HFFc6 (cell line): ENCODE measurements around the gene BRD4. TPM values are rescaled to one million over a fixed set of nuclear protein-coding genes. Genes with fewer than 3 reads are reported as not detected.
"Not testable (repeated sequence)": the region's sequence is repeated elsewhere in the genome, so short reads cannot be mapped to it uniquely, and the experiment has no call there.

Source experiments
- DNase-seq: peaks from one replicate; pipeline ENCODE4 v3.0.0-alpha.2; 2018
- H3K27ac Mint-ChIP-seq: 2 replicates; pipeline ENCODE4 v1.8.0; 2020; ENCODE audit warnings: mild to moderate bottlenecking, mixed read lengths
- H3K27me3 Mint-ChIP-seq: 2 replicates; pipeline ENCODE4 v1.8.0; 2021; ENCODE audit warnings: mild to moderate bottlenecking, moderate library complexity, mixed read lengths; ENCODE audit not compliant: insufficient read depth
- H3K36me3 Mint-ChIP-seq: 2 replicates; pipeline ENCODE4 v1.8.0; 2021; ENCODE audit warnings: low read depth, mixed read lengths
- H3K4me1 Mint-ChIP-seq: 2 replicates; pipeline ENCODE4 v1.8.0; 2020; ENCODE audit warnings: low read depth, mixed read lengths
- H3K4me3 Mint-ChIP-seq: 2 replicates; pipeline ENCODE4 v1.8.0; 2020; ENCODE audit warnings: mild to moderate bottlenecking, moderate library complexity, mixed read lengths
- H3K9me3 Mint-ChIP-seq: 2 replicates; pipeline ENCODE4 v1.8.0; 2020; ENCODE audit warnings: mild to moderate bottlenecking, mixed read lengths
- CTCF ChIP-seq: fragments of 200-600 bp; sonication (generic); IDR thresholded peaks from 2 replicates; pipeline ENCODE4 v1.5.0; 2021; ENCODE audit warnings: antibody characterized with exemption, mild to moderate bottlenecking
- total RNA-seq, 6 experiments: library from RNA; stranded (reverse); fragmentation: NEBNext Ultra II Directional; extraction: Animal tissue kit (Norgen Biotek cat#: 25700); gene quantifications; 2 replicates in 1 of 6; 3 replicates in 5 of 6; pipeline ENCODE4 v1.2.3, GENCODE V29; 2021

BRD4 gene
- total RNA-seq, 6 experiments from 2014 or later, result 74.9 to 85.2 (median 81.5) TPM

DNA sequence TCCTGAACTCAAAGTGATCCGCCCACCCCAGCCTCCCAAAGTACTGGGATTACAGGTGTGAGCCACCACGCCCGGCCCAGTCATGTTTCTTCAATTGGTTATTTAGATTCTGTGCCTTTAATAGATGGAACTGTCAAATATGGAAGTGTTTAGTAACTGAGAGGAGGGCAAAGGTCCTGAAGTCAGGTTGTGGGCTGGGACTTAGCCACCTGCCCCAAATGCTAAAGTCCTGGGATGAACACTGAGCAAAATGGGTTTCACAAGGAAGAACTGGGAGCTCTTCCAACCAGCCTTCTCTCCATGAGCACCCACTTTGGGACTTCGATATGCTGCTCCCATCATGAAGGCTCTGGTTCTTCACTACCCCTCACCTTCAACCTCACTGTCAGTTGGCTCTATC is 25.6 kb upstream of the BRD4 start:
- no peak for DNase-seq
- H3K9me3 Mint-ChIP-seq, result no peaks in the 10 kb centered on the region
- TF ChIP-seq CTCF, result no peak
- no peak overlapping the region for H3K4me3 Mint-ChIP-seq
- H3K36me3 Mint-ChIP-seq, result peaks cover 33% of the 10 kb centered on the region
- no peak overlapping the region for H3K27ac Mint-ChIP-seq
- peaks cover 2% of the 10 kb centered on the region for H3K27me3 Mint-ChIP-seq
- H3K4me1 Mint-ChIP-seq, result peaks cover 7% of the 10 kb centered on the region; the same call in 1 of the 2 replicates

DNA sequence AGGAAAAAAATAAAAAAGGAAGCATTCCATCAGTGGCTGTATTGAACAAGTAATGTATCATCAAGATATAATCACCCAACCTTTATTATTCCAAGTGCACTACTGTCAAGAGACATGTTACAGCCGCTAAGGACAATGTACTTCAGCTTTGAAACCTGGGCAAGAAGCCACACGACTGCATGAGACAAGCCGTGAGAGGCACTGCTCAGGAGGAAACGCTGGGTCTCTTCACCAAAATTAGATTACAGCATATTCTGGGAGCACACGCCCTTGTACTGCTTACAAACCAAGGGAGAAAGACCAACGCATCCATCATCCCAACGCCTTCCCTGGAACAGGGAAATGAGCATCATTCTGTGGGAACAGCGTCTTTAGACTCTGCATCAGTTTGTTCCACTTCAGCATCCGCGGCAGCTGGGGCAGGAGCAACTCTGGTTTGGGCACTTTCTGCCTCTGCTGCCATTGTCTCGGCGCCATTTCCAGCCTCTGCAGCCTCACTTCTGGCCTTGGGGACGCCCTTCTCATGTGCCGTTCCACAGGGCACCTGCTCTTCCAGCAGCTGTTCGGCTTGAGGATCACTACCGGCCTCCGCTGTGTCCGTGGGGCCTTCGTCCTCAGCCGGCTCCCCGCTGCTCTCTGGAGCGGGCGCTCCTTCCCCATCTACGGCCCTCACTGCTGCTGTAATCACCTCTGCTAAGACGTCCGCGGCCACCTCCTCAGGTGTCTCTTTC is 22.4 kb upstream of the BRD4 start:
- no peak for TF ChIP-seq CTCF
- no peak for DNase-seq
- Mint-ChIP-seq H3K27me3 (no peaks in the 10 kb centered on the region; the same call in none of the 2 replicates), H3K4me1 (peaks cover 7% of the 10 kb centered on the region; the same call in 1 of the 2 replicates), H3K27ac (no peak overlapping the region), H3K36me3 (peaks cover 27% of the 10 kb centered on the region), H3K9me3 (no peaks in the 10 kb centered on the region), H3K4me3 (no peak overlapping the region)

DNA sequence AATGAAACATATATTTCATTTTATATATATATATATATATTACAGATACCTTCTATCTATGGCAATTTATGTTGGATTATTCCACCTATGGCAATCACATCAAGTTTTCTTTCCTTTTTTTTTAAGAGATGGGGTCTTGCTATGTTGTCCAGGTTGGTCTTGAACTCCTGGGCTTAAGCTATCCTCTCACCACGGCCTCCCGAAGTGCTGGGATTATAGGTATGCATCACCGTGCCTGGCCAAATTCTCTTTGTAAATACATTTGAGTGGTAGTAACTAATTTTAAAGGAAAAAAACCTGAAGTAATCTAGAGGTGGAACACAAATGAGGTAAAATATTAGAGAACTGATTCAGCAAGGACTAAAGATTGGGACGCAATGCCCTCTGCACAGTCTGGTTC is 21.6 kb upstream of the BRD4 start:
- H3K4me1 Mint-ChIP-seq, result peaks cover 1% of the 10 kb centered on the region; the same call in 1 of the 2 replicates
- peaks cover 23% of the 10 kb centered on the region for H3K36me3 Mint-ChIP-seq
- no peak overlapping the region for H3K4me3 Mint-ChIP-seq
- H3K27ac Mint-ChIP-seq, result no peak overlapping the region
- H3K27me3 Mint-ChIP-seq, result no peaks in the 10 kb centered on the region; the same call in none of the 2 replicates
- no peak for TF ChIP-seq CTCF
- no peak for DNase-seq
- no peaks in the 10 kb centered on the region for H3K9me3 Mint-ChIP-seq

DNA sequence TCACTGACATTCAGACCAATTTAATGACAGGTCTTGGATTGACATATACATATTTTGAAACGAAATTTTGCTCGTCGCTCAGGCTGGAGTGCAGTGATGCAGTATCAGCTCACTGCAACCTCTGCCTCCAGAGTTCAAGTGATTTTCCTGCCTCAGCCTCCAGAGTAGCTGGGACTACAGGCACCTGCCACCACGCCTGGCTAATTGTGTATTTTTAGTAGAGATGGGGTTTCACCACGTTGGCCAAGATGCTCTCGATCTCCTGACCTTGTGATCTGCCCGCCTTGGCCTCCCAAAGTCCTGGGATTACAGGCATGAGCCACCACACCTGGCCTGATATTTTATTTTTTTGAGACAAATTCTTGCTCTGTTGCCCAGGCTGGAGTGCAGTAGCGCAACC is 20.2 kb upstream of the BRD4 start:
- H3K4me1 Mint-ChIP-seq, H3K27ac Mint-ChIP-seq, DNase-seq, H3K27me3 Mint-ChIP-seq, H3K4me3 Mint-ChIP-seq, H3K9me3 Mint-ChIP-seq: not testable (repeated sequence)
- peaks cover 11% of the 10 kb centered on the region for H3K36me3 Mint-ChIP-seq

DNA sequence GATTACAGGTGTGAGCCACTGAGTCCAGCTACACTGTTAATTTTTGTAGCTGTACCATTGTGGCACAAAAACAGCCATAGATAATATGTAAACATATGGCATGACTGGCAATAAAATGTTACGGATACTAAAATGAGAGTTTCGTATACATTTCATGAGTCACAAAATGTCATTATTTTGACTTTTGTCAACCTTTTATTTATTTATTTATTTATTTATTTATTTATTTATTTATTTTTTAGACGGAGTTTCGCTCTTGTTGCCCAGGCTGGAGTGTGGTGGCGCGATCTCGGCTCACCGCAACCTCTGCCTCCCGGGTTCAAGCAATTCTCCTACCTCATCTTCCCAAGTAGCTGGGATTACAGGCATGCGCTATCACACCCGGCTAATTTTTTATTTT is 9.0 kb upstream of the BRD4 start:
- not testable (repeated sequence) for H3K4me1 Mint-ChIP-seq, H3K36me3 Mint-ChIP-seq, H3K27ac Mint-ChIP-seq, H3K27me3 Mint-ChIP-seq, DNase-seq, H3K9me3 Mint-ChIP-seq, H3K4me3 Mint-ChIP-seq

DNA sequence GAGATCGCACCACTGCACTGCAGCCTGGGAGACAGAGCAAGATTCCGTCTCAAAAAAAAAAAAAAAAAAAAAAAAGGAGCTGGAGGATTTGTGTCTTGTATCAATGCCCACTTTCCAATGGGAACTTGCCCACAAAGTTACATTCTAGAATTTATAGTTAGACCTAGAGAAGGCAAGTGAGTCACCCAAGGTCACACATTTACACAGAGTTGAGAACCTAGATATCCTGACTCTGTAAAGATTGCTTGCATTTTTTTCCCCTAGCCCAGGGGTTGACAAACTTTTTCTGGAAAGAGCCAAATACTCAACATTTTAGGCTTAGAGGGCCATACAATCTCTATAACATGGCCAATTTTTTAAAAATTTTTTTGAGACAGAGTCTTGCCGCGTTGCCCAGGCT is 7.7 kb upstream of the BRD4 start:
- Mint-ChIP-seq H3K36me3 (no peaks in the 10 kb centered on the region), H3K27ac (no peak overlapping the region), H3K4me1 (peaks cover 15% of the 10 kb centered on the region), H3K4me3 (no peak overlapping the region), H3K27me3 (no peaks in the 10 kb centered on the region), H3K9me3 (no peaks in the 10 kb centered on the region)
- no peak for TF ChIP-seq CTCF
- DNase-seq, result no peak
